NCI-H2227 (cell line): ENCODE results near the gene SLC44A5.
A peak's percentile ranks its signal among the peaks of the same experiment; 100 is the strongest.

Experiments used
- DNase-seq: peaks from one replicate; lab custom pipeline; 2025; ENCODE audit not compliant: unreplicated experiment; lab: John Stamatoyannopoulos, UW

SLC44A5 gene

DNA sequence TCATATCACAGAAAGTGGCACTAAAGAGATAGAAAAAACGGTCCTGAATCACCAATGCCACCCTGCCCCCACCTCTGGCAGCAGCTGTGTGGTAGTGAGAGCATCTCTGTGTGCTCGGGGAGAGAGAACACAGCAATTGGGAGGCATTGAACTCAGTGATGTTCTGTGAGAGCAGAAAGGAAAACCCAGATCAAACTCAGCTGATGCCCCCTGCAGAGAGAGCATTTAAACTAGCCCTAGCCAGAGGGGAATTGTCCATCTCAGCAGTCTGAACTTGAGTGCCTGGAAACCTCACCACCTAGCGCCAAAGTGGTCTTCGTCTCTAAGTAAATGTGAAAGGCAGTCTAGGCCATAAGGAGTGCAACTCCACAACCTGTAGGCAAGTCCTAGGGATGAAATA, 21.3 kb downstream of the SLC44A5 start:
- no peak for DNase-seq

DNA sequence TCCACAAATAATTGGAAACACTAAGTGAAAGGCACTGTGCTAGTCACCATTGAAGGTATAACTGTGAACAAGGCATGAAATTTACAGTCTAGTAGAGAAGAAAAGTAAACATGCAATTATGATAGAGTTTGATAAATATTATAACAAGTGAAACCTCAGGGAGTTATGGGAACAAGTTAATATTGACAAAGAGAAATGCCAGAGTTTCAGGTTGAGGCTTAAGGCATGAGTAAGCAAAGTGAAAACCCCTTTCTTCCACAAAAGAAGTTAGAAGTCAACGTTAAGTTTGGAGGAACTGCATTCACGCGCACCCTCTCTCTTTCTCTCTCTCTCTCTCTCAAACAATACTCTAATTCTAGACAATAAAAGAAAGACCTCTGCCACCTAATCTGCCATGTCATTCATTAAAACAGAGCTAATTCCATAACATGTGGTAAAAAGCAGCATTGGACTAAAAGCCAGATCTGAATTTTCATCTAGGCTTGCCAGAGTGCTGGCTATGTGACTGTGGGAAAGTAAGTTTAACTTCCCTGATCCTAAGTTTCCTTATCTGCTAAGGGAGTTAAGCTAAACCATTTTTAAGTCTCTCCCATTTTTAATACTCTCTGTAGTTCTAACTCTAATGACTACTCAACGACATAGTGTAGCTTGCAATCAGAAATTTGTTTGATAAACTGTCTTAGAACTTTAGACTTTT, 22.0 kb downstream of the SLC44A5 start:
- DNase-seq: no peak

DNA sequence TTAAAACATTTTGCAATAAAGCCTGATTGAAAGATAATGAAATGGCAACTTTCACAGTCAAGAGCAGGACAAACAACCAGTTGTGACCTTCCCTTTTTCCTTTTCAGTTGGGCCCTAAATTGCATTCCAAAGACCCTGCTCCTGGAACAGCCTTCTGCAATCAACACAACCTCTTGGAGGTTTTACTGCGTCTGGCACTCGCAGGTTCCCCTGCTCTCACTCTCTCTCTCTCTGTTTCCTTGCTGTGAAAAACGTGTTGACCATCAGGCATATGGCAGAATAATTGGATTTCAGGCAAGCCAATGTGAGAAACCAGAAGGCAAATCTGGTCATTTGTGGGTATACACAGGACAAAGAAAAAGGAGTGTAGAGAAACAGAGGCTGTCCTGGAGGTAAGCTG, 23.2 kb downstream of the SLC44A5 start:
- DNase-seq: no peak

DNA sequence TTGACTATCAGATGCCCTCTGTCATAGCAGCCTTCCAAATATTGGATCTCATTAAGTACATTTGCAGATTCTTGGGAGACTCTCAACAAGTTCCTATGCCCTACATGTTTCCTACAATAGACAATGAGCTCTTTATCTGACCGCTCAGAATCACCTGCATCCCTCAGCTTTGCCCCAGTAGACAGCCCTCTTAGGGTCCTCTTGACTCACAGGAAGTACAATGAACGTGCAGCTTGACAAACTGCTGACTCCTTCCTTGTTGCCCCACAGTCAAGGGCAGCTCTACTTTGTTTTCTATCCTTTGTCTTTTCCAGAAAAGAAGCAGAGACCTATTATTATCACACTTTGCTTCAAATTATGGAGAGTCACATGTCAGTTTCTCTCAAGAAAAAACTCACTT, 27.6 kb downstream of the SLC44A5 start:
- peak; percentile 70 for DNase-seq

DNA sequence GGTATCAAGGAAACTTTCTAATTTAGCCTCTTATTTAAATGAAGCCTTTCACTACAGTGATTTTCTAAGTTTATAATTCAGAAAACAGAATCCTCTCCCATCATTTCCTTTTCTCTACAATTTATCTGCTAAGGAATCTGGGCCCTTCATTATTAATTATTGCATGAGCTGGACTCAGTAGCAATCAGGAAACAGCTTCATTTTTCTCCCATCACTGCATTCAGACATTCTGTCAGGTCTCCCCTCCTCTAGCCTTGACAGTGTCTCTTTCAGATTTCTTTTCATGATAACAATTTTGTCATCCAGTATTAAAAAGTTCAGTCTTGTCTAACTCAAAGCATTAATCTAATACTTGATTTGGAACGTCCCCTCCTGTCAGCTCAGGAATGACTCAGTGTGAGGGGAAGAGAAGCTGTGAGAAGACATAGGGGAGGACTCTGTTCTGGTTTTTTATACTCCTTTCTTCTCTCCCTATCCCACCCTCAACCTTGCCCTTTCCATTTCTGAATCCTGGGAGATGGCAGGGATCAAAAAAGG, 28.1 kb downstream of the SLC44A5 start:
- DNase-seq: no peak

DNA sequence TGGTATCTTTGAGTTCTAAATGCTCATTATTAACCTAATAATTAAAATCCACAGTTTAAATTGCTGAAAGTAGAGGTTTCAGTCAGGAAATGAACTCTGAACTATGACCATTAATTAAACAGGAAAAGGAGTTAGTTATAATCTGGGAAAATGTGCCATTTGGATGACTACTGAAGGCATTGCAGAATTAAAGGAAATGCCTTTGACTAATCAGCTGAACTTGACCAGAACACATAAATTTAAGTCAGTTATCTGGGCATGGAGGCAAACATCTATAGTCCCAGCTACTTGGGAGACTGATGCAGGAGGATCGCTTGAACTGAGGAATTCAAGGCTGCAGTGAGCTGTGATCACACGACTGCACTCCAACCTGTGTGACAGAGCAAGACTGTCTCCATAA, 31.9 kb downstream of the SLC44A5 start:
- no peak for DNase-seq

DNA sequence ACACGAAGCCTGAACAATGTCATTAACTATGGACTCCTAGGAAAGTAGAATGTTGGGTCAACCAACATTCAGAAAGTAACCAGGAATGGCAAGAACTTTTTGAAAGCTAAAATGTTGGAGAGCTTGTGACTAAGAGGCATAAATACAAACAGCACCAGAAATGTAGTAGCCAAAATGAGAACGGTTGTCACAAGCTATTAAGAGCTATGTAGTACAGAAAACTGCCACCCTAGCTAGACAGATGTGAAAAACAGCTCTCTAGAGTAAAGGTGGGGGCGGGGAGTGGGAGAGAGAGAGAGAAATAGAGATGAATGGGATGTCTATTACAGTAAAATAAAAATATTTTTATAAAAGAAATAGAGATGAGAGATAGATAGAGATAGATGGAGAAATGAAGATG, 35.1 kb downstream of the SLC44A5 start:
- no peak for DNase-seq

DNA sequence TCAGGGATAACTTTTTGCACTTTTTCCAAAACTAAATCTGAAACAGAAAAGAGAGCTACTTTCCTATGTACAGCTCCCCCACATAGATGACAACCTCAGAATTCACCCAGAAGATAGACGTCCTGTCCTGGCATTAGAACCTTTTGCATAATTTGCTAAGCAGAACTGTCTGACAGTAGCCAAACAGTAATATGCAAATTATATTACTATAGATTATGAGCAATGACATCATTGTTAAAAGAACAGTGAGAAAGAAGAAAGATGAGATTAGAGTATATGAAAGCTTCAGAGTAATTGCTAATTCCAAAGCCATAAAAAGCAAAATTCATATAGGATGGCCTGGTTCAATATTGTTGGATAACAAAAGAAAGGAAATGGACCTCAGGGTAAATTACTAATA, 43.7 kb downstream of the SLC44A5 start:
- no peak for DNase-seq

DNA sequence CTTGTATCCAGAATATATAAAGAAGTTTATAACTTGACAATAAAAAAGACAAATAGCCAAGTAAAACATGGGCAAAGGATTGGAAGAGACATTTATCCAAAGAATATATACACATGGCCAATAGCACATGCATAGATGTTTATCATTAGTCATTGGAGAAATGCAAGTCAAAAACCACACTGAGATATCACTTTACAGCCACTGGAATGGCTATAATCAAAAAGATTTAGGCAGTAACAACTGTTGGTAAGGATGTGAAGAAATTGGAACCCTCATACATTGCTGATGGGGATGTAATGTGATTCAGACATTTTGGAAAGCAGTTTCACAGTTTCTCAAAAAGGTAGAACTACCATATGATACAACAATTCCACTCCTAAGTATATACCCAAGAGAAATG, 51.1 kb downstream of the SLC44A5 start:
- DNase-seq: no peak

DNA sequence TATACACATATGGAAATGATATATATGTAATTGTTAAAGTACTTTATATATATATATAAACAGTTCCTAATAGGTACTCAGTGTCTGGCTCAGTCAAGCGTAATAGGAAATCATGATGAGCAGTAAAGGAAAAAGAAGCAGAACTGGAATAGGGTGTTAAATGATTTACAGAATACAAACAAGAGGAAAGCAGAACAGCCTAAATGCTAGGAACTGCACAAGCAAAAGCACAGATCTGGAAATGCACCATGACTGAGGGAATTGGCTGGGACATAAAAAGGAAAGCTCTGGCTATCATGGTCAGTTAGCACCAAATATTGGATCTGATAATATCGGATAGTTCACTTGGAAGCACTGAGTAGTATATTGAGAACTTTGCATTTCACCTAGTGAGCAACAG, 51.8 kb downstream of the SLC44A5 start:
- no peak for DNase-seq

DNA sequence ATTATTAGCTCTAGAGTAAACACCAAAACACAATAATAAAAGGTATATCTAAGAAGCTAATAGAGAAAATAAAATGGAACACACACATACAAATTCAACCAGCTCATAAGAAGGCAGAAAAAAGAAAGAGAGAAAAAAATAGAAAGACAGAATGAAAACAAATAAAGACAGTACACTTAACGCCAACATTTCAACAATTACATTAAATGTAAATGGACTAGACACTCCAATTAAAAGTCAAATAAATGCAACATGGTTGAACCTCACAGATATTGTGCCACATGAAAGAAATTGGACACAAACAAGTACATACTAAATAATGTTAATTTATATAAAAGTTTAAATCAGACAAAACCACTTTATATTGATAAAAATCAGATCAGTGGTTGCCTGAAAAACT, 56.0 kb downstream of the SLC44A5 start:
- DNase-seq: no peak

DNA sequence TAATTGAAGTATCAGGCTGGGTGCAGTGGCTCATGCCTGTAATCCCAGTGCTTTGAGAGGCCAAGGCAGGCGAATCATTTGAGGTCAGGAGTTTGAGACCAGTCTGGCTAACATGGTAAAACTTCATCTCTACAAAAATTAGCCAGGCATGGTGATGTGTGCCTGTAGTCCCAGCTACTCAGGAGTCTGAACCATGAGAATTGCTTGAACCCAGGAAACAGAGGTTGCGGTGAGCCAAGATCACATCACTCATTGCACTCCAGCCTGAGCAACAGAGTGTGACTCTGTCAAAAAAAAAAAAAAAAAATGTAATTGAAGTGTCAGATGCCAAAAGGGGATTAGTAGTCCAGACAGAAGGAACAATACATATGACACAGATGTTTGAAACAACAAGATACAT, 56.7 kb downstream of the SLC44A5 start:
- no peak for DNase-seq

DNA sequence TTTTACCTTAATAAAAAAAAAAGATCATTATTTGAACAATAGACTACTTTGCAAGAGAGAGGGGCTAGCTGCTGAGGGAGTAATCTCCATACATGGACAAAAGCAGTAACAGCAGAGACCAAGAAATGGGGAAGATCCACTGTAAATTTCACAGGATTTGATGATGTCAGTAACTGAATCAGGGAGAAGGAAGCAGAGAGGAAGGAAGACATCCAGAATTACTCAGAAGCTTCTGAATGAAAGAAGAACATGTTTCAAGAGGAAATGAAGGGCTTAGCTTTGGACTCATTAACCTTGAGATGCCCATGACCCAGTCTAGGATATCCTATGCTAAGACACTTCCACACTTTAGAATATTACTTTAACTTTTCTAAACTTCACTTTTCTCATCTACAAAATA, 60.4 kb downstream of the SLC44A5 start:
- no peak for DNase-seq

DNA sequence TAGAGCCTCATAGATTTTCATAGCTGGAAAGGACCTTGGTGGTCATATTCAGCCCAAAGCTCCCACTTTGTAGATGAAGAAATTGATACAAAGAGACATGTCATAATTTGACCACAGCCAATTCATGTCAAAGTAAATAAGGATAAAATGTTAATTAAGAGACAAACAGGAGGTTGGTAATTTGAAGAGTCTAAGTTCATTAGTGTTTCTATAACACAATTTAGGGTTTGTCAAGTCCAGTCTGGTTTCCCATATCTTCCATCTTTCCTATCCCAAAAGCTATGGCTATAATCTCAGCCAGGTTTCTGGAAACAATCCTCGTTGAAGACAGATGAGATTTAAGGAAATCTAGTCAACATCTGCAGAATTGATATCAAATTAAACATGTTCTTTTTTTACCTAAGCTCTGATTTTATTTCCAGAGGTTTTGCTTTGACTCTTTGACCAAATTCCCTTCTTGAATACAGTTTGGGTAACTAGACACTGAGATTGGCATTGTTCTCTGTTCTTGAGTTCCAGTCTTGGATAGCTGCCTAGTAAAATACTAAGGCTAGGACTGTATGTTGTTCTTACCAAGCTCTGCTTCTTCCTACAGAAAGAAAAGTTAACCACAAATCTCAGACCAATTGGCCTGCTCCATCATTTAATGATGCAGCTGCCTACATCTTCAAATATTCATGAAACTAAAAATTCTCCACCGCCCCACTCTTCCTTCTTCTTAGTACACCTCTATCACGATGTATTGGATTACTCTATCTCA, 62.0 kb downstream of the SLC44A5 start:
- DNase-seq: no peak

DNA sequence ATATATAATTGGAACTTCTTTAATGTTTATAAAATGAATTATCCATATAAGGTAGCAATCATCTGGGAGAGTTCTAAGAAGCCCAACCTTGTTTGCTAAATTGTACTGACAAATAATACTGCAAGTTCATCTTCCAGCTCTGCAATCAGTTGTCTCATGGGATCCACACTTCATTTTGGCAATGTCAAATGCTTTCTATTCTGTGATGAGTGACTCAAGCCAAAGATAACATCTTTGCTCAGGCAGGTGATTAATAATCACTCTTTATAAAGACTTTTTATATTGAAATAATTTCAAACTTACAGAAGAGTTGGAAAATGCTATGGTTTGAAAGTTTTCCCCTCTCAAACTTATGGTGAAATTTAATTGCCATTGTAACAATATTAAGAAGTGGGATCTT, 67.2 kb downstream of the SLC44A5 start:
- DNase-seq: no peak

DNA sequence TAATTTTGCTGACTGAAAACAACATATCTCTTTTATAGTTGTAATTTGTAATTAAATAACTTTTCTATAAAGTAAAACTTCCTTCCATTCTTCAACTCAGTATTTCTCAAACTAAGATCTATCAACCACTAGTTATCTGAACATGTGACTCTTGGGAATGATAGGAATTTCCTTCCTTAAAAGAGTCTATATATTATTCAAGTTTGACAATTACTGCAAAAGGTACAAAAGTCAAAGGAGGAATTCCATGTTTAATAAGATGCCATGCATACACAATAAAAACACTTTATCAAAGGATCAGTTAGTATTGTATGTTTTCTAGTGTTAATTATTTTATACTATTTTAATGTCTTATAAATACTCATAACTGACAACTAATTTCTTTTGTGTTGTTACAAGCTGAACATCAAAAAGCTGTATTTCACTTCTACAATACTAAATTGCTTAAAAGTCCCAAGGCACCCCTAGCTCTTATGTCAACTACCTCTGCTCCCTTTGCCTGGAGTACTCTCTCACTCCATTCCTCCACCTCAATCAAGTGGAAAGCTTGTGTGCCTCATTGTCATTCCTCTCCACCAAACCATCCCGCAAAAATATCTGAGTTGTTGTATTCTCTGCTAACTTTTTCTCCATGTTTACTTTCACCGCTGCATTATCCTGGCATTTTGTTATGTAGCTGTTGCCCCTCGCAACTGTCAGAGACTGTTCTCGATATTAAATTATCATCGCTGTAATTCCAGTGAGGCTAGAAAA, 67.9 kb downstream of the SLC44A5 start:
- DNase-seq: no peak

DNA sequence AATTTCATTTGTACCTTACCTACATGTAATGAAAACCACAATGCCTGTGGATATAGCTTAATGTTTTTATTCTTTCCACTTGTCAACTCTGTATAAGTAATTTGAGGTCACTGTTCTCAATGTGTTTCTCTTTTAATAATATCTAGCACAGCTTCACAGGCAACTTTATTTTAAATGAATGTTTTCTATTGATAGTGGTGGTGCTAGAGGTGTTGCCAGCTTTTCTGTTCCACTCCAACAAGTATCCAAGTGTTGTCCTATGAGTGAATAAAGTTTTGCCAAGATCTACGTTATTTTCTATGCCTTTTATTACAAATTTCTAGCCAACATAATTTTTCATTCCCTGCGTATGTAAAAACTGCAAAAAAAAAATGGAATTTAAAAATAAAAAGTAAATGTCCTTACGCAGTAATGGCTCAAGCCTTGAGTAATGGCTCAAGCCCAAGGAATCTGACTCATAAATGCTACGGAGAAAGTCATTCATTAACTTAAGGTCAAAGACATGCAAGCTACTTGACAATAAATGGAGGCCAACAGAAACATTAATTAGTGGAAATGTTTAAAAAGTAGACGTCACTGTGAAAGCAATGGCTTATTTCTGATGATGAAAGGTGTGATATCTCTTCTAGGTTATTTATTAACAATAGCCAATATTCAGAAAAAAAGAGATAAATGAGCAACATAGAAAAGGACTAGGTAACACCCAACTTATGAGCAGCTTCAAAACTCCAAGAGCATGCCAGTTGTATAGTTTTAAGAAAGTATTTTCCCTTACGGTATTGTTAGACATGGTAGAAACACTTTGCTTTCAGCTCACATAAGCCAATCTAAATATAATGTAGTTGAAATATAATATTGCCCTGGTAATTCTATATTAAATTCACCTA, 71.4 kb downstream of the SLC44A5 start:
- no peak for DNase-seq

DNA sequence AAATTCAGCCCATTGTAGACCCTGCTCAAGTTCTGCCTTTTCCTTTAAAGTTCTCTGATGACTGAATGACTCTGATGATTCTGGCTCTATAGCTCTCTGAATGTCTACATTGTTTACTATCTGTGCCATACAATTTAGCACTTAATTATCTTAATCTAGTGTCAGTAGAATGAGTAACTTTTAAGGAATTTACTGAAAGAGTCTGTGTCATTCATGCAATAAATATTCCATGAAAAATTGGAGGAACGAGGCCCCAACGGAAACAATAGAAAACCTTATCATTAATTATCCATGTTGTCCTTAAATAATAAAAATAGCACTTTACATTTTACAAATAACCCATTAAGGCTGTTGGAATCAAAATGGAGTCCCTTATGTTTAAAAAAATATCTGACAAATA, 77.8 kb downstream of the SLC44A5 start:
- no peak for DNase-seq

DNA sequence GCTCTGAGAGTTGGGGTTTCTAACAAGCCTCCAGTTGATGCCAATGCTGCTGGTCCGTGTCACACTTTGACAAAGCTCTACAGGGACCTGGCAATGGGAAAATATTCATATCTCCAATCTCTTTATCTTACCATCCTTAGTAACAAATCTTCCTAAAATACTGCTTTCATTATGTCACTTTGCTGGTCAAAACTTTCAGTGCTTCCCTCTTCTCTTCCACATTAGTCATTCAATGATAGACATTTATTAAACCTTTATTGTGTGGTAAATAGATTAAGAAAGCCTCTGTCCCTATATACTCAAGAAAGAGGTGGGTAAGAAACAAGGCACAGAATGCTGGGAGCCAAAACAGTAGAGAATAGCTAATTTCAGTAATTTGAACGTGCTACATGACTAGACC, 79.3 kb downstream of the SLC44A5 start:
- no peak for DNase-seq

DNA sequence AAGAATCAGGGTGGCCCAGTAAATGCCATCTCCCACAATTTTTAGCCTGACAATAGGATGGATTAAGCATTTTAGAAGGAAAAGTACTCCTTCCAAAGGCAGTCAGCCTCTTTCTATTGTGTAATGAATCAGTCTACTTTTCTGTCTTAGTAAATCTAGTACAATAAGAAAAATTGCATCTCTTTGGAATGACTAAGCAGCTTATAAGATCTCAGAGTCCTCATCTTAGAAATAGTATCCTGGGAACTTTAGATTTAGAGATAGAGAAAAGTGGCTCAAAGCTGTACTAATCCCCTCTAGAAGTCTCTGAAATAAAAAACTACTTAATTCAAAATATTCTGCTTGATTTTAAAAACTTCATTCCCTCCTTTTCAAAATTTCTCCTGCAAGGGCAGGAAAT, 81.4 kb downstream of the SLC44A5 start:
- DNase-seq: no peak

DNA sequence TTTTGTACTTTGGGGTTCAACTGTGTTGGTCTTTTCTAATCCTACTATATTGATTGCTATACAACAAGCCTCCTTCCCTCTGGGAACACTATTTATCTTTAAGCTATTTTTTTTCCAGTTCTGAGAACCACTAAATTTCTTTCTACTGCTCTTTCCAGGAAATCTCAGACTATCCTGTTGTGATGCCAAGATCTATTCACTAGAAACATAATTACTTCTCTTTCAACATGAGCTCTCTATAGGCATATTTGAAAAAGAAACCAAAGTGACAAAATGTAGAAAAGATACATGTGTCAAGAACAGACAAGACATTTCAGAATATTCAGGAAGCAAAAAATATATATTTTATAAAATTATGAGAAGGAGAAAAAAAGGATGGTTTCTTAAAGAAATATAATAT, 82.9 kb downstream of the SLC44A5 start:
- no peak for DNase-seq
